ENCODE data around the gene UBL7.
"Not testable (repeated sequence)": the region's sequence is repeated elsewhere in the genome, so short reads cannot be mapped to it uniquely, and the experiment has no call there.

Gene UBL7

DNA sequence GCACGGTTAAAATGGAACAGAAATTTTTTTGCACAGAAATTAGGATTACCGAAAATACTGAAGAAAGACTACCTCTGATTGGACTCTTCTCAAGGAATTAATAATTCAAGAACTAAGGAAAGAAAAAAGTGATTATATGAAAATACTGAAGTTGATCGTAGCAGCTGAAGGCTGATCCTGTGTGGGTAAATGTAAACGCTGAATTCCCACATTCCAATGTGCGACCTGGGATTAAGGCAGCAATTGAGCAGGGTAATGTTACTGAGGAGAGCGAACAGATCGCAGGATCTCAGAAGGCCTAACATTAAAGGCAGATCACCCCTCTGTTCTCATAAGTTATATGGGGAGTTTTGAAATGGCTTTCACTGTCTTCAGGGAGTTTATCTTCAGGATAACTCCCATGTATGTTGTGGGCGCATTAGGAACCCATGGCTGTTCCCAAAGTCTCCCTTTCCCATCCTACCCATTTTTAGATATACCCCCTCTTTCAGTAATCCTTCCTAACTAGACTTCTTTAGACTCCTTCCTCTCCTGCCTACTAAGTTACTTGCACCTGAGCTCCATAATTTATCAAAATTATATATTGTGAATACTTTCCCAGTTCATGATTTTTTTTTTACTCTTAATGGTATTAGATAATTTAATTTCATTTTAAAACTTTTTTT is 1.0 kb upstream of the UBL7 start:
- no peak for DNase-seq

DNA sequence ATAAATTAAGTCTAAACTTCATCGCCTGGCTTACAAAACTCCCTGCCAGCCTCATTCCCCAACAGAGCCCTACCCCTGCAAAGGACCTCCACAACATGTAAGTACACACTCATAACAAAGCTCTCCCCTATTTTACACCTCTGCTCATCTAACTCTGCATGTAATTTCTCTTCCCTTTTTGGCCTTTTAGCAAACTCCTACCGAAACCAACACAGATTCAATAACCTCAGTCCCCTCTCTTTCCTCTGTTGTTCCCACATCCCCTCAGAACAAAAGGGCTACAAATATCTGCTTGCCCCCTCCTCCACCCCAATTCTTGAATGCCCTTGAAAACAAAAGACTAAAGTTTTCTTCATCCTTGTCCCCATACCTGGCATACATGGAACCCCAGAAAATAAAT is 662 bp downstream of the UBL7 start:
- no peak for DNase-seq

DNA sequence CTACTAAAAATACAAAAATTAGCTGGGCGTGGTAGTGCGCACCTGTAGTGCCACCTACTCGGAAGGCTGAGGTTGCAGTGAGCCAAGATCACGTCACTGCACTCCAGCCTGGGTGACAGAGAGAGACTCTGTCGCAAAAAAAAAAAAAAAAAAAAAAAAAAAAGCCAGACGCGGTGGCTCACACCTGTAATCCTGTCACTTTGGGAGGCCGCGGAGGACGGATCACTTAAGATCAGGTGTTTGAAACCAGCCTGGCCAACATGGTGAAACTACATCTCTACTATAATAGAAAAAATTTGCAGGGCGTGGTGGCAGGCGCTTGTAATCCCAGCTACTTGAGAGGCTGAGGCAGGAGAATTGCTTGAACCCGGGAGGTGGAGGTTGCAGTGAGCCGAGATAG is 1.2 kb downstream of the UBL7 start:
- DNase-seq: not testable (repeated sequence)

DNA sequence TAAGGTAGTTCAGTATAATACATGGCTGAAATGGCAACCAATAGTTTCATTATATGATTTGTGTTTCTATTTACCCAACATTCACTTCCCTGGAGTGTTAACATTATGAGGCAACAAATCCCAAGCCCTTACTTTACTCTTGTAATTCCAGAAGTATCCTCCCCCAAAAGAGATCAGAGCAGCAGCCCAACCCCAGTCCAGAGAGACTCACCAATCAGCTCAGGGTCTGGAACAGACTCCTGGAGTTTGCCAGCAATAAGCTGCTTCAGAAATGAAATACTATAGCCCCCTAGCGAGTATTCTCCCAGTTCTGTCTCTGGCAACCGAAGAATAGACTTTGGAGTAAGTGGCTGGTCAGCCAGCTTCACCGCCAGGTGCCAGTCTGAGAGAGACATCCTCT is 2.5 kb downstream of the UBL7 start:
- no peak for DNase-seq

DNA sequence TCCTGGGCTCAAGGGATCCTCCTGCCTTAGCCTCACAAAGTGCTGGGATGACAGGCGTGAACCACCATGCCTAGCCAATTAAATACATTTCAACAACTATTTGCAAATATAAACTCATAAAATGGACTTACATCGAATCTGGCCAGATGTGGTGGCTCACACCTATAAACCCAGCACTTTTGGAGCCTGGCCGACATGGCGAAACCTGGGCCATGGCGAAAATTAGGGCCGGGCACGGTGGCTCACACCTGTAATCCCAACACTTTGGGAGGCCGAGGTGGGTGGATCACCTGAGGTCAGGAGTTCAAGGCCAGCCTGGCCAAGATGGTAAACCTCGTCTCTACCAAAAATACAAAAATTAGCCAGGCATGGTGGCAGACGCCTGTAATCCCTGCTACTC is 3.9 kb downstream of the UBL7 start:
- not testable (repeated sequence) for DNase-seq

DNA sequence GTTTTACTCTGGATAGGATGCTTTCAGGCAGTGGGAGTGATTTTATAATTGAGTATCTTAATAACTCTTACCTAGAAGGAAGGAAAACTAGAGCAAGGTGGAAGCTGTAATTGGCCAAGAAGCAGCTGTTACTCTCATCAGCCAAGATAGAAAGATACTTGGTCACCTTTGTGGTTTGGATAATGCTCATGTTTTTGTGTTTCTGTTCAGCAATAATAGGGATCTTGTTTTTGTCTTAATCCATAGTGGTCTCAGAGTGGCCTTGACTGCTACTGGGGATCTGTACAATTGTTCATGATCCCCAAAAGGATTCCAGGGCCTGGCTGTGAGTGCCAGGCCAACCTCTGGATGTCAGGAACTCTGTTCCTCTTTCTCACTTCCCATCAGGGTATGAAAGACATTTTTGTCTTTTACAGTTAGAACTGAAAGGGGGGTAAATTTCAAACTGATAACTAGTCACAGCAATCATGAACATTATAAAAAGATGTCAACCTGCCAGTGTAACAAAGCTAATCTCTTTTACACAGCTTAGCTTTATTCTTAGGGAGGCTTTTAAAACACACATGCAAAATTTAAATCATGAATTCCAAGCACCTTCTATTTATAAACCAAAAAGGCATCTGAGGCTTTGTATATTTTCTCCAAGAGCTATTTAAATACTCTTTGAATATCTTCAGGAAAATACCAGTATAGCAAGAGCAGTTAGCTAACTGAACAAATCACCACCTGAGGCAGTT is 6.0 kb downstream of the UBL7 start:
- DNase-seq: no peak

DNA sequence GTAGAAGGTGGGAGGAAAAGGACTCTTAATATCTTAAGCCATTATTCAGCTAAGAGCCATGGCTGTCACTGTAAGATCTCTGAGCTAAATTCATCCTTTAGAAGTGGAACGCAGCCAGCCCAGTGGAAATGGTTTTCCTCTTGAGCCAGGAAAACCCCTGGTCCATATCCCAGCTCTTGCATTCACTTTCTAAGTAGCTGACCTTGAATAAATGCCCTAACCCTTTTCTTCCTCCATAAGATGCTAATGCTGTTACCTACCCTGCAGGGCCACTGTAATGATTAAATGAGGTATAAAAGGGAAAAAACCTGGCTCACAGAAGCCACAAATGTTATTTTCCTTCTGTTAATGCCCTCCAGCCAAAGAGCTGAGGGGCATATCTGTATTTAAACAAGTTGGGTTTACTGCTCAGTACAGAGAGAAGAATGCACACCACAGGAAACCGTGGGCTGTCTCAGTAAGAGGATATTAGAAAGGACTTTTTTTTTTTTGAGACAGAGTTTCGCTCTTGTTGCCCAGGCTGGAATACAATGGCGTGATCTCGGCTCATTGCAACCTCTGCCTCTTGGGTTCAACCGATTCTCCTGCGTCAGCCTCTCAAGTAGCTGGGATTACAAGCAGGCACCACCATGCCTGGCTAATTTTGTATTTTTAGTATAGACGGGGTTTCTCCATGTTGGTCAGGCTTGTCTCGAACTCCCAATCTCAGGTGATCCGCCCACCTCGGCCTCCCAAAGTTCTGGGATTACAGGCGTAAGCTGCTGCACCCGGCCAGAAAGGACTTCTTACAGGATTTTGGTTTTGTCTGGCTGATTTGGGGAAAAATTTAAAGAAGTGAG is 6.8 kb downstream of the UBL7 start:
- no peak for DNase-seq

DNA sequence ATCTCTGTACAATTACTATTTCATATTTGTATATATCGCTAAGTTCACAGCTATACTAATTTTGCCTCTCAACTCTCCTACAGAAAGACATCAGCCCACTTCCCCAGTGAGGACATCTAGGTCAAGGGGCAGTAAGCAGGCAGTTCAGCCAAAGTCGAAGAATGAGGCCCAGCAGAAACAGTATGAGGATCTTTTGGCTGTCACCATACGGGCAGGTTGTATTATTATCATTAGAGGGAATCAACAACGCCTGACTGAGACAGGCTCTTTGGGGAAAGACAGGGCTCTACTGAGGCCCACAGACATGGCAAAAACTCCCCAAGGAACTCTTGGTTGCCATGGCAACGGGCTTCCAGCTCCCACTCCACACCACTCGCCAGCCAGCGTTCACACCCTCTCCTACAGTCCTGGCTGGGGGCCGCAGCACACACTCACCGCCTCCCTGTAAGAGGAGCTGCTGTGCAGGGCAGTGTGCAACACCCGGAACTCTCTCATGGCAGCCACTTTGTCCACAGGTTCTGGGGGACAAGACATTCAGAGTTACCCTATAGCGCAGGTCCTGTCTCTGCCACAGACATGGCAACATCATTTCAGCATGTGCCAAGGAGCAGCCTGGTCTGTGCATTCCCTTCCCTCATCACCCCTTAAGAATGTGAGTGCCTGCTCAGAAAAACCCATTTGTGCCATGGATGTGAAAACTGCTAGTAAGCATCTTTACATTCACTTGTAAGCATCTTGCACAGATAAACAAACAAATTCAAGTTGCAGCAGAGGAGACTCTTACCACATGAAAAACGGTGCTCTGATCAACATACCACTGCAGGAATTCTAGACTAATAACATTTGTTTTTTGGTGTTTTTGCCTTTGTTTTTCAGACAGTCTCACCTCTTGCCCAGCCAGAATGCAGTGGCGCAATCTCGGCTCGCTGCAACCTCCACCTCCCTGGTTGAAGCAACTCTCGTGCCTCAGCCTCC is 8.8 kb downstream of the UBL7 start:
- DNase-seq: no peak

DNA sequence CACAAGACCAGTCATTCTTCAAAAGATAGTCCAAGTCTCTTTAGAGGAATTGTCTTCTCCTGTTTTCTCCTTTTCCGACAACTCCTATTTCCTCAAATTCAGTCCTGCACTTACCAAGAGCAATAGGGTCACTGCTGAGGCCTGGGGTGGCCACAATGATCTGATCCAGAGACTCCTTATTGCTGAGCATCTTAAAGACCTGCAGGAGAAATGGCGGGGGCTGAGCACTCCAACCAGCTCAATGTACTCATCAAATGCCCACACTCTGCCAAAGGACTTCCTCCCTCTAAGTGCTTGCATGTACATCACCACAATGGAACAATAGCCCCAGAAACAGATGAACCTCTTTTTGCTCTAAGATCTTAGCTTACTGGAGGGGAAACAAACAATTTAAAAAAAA is 9.6 kb downstream of the UBL7 start:
- DNase-seq: no peak

DNA sequence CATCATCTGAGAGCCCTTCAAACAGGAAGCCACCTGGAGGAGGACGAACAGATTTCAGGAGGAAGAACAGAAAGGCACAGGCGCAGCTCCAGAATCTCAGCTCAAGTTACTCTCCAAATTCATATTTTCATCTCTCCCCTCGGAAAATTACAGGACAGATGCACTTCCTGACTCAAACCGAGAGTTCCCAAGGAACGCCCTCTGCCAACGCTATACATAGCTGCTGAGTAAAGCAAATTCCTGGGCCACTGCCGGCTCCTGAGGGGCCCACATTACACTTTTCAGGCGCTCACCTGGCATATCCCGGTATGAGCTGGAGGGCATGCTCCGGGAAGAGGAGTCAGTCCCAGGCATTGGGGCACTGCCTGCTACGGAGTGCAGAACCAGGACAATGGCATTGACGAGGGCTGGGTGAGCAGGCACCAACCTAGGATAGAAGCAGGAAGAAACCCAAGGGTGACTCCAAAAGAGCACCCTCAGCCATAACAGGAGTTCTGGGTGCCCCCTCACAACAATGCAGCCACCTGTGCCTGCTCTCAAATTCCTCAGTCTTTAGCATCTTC is 11.2 kb downstream of the UBL7 start:
- DNase-seq: no peak

DNA sequence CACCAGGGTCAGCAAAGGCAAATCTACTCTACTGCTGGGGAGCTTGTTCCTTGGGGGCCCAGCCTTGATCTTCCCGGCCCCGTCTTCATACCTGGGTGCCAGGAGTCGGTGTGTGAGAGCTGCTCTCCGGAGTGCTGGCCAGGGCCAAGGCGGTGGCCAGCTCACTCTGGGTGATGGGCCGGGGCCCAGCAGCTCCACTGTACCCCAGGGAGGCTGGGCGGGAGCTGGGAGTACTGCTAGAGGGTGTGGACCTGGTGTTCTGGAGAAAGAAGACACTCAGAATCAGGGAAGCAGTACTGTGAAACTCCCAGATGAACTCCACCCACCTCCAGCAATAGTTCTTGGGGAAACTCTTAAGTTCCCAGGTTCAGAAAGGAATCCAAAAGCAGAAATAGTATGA is 11.9 kb downstream of the UBL7 start:
- DNase-seq: no peak

DNA sequence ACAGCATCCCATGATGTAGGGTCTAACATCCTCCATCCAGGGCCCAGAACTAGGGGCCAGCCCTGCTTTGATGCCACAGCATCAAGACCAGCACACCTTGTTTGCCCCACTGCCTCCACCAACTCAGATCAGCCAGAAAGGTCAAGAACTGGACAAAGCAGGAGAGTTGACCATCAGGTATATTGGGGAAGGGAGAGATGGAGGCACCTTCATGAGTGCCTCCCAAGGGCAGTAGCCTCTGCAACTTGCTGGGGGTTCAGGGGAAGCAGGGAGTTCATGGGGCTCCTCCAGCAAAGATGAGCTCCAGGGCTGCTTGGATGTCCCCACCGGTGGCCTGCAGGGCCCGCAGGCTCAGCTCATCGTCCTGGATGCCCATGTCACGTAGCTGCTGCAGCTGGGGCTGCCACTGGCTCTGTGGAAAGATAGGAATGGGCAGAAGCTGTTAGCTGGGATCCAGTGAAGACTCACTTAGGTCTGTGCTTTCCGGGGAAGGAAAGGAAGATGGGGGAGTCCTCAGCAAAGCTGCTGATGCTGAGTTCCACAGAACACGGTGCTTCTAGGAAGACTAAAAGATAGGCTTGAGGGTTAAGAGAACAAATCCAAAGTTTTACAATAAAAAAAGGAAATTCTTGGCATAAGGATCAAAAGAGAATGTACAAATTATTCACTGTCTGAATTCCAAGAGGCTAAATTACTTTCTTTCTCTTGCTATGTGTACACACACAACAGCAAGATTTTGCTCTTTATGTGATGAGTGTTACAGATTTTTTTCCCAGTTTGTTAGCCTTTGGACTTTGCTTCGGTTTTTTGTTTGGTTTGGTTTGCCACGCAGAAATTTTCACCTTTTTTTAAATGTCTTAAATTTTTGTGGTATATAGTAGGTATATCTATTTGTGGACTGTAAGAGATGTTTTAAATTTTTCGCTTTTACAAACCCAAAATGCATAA is 14.9 kb downstream of the UBL7 start:
- DNase-seq: no peak

DNA sequence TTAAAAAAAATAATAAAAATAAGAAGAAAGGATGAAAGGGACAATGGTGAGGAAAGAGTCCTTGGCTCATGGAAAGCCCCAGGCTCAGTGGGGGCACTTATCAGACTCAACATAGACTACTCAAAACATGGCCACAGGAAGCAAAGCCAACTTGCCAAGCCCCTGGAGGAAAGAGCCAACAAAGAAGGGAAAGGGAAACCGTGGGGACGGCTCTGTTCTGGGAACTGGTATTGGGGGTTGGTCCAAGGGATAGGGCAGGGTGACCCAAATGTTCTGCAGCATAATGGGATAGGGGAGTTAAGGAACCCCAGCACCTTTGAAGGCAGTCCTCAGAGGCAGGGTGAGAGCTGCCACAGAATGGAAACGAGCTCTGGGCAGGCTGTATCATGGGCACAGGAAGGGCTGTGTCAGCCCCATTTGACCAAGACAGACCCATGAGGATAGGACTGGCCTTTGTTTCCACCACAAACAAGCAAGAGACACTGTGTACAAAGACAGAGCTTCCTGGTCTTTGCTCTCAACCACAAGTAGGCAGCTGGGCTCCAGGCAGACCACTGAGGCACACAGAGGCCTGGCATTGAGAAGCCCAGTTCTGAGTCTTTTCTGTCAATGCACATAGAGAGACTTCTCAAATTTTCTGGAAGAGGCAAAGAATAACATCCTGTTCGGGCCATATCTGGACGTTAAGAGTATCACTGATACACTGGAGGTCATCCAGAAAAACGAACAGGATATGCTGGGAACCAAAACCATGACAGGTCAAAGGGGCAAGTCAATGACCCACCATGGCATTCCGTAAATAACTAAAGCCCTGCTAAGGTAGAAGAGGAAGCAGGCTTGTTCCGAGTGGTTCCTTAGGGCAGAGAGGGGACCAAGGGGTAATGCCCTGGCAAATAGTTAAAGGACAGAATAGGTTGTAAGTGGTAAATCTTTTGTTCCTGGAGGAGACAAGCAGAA is 16.6 kb downstream of the UBL7 start:
- DNase-seq: no peak

DNA sequence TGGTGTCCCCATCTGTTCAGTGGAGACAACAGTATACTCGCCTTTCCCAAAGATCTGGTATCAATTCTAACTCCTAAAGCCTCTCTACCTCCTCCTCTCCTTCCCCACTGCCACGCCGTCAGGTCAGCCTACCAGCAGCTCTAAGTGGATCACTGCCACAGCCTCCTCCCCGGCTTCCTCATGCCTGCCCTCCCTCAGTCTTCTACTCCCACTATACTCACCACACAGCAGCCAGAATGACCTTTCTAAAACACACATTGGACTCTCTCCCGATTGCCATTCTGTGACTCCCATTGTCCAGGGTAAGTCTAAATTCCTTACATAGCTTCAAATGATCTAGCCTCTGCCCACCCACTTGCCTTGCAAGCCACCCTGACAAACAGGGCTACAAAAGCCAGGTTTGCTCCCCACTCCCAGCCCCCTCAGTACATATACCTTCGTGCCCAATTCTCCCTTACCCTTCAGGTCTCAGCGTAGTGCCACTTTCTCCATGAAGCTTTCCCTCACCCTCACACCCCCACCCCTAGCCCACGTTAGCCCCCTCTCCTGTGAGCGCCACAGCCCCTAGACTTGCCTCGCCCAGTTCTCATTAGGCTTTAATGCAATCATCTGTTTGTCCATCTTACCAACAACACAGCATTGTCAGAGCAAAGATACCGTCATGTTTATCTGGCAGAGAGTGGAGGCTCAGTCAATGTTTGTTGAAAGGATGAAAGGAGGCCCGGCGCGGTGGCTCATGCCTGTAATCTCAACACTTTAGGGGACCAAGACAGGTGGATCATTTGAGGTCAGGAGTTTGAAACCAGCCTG is 17.7 kb downstream of the UBL7 start:
- DNase-seq: no peak

DNA sequence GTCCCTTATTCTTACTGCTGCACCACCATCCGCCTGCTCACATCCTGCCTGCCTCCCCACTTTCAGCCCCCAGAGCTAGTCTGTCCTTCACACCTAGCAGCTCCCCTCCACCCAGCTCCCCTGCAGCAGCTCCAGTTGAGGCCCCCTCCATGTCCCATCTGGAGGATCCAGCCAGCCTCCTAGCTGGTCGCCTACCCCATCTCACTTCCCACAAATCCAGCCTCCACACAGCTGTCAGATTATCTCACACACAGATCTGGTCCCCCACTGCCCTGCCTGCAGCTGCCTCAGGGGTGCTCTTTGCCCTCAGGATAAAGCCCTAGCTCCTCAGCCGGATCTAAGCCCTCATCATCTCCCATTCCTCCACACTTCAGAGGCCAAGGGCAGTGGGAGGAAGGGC is 18.4 kb downstream of the UBL7 start:
- DNase-seq: no peak

DNA sequence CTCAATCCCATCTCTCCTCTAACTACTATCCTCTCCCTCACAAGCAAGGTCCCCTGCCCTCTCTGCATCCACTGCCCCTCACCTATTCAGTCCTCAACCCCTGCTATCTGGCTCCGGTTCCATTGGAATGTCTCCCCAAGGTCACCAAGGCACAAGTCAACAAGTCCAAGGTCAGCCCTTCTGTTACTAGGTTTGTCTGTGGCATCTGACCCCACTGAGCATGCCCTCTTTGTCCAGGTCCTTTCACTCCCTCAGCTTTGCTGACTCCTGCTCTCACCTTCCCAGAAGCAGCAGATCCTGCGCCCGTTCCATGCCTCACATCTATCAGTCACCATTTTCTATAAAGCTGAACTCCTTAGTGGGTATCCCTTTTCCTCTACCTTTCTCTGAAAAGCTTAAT is 18.9 kb downstream of the UBL7 start:
- DNase-seq: no peak

DNA sequence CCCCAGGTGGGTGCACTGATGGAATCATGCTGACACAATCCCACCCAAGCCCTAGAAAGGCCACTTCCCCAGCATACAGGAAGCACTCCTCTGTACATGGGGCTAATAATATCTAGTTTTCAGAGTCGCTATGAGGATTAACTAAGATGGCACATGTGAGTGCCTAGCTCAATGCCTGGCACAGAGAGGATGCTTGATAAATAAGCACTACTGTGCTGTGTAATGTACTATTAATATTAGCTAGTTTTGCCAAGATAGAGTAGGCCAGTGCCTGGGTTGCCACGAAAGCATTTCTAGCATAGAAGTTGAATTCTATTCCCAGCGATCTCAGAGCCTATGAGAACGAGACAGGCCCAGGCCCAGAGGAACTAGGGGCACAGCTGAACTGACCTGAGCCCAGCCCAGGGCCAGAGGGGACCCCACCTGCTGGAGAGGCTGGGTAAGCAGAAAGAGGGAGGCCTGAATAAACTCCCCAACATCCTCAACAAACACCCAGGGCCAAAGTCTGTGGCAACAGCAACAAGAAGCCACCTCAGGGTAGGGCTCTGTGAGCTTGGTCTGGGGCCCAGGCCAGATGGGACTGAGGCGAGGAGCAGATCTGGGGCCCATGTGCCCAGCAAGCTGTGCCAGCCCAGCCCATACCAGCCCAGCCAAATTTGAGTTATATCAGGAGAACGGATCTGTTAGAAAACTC is 19.6 kb downstream of the UBL7 start:
- no peak for DNase-seq

DNA sequence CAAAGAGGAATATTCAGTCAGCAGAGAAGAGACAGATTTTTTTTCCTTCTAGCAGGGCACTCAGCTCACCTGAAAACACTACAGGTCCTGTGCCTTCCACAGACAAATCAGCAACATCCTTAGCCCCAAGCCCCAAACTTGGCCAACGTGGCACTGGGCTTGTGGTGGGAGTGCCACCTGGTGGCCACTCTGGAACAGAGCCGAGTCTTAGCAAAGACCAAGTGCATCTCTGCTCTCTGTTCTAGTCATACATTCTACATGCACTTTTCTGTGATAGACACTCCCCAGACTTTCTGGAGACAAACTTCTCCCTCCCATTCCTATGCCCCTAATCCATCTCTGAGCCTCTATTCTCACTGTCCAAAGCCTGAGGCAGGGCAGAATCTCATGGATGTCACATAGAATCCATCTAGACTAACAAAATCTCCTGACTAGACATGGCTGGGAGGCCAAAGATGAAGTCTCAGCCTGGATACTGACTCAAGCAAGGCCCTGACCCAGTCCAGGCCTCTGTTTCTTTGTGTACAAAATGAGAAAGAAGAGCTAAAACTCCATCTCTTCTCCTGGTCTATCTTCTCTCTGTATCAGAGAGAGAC is 22.1 kb downstream of the UBL7 start:
- peak; percentile 39 for DNase-seq
